H4 (cell line): ENCODE measurements around the gene MTIF3. TPM values are rescaled to one million over a fixed set of nuclear protein-coding genes. Genes with fewer than 3 reads are reported as not detected.
A peak's percentile ranks its signal among the peaks of the same experiment; 100 is the strongest.

Experiments used
- DNase-seq: peaks from one replicate; pipeline ENCODE4 v3.0.0-alpha.2; 2015; ENCODE audit warnings: low spot score
- total RNA-seq: library from RNA; depleted of rRNA; stranded (reverse); fragments of >200 nt; shearing (Covaris generic); gene quantifications from 2 replicates; pipeline ENCODE4 v1.2.3, GENCODE V29; 2014; rRNA removed

The MTIF3 gene, protein sequence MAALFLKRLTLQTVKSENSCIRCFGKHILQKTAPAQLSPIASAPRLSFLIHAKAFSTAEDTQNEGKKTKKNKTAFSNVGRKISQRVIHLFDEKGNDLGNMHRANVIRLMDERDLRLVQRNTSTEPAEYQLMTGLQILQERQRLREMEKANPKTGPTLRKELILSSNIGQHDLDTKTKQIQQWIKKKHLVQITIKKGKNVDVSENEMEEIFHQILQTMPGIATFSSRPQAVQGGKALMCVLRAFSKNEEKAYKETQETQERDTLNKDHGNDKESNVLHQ
- total RNA-seq = 53.3 and 63.0 TPM in 2 replicates

DNA sequence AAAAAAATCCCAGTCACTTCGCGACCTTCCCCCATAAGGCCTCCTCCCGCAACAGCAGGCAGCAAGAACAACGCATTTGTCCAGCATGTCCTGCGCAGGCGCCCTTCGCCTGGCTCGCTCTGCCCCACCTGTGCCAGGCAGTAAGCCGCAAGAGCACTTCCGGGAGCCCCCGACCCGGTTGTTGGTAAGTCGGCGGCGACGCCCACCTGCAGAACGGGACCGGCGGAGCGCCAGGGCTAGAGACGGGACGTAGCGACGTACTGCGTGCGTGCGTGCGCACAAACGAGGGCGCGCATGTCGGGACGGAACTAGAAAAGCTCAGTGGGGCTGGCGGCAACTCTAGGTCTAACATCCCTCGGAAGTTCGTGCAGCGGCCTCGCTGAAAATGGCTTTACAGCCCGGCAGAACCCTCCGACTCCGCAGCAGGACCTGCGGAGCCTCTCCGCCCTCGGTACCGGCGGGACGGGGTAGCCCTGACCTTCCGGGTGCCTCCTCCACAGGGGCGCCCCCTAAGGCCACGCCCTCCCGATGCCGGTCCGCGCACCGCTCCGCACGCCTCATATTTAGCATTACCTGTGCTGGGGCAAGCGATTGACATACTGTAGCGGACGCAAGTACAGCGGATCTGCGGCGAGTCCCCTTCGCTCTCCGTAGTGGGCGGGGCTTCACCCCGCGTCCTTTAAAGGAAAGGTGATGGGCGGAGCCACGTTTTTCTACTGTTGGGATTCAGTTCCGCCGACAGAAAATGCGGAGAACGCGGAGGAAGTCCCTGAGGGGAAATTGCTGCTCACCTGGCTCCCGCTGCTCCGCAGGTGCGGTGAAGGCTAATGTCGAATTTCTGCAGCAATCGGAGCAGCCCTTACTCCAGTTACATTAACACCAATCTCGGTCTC is at the start of gene MTIF3:
MTIF3 (minus strand) TSS at position 629 of the 893 bp plus-strand sequence. CDS start 10,116 bp downstream, outside the sequence.
- DNase-seq = peak; percentile 88

DNA sequence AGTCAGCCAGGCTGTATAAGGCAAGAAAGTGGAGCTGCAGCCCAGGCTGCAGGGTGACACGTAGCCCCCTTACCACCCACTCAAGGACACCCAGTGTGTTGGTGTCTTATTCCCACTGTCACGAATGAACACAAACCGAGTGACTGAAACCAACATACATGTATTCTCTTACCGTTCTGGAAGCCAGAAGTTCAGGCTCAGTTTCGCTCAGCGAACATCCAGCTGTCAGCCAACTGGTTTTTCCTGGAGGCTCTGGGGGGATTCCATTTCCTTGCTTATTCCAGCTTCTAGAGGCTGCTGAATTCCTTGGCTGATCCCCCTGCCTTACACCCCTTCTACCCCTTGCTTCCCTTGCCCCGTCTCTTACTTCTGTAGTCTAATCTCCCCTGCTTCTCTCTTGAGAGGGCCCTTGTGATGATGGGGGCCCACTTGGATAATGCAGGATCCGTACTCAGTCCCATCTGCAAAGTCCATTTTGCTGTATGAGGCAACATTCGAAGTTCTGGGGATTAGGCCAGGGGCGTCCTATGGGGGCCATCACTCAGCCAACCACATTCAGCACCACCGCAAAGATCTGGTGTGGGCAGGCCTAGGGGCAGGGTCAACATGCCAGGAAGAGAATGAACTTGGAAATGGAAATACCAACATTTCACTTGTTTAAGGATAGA is 47.3 kb upstream of the MTIF3 start:
- DNase-seq = no peak

DNA sequence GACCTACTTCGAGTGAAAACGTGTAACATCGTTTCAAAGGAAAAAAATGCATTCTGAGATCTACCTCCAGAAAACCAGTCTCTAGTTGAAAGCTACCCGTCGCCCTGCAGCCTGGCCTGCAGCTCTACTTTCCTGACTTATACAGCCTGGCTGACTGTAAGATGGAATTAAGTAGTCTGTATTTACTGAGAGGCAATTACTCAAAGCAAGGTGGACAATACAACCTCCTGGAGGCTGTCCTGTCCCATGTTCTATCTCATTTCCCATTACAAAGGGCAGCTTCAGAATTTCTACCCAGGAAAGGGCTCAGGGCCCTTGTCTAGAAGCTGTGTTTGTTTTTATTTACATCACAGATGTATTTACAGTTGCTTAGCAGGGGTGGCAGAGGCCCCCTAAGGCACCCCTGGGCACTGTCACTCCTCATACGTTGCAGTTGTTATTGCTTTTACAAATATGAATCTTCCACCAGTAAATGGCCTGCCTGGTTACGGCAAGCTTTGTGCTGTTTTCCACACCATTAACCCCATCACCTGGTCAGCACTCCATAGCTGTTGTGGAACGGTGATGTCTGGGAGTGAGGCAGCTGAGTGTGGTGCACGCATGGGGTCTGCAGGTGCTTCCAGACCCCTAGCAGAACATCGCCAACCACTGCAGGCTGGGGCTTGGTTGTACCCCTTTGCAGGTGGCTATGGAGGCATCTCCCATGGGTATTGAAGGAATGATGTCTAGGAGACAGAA is 46.3 kb upstream of the MTIF3 start:
- no peak for DNase-seq

DNA sequence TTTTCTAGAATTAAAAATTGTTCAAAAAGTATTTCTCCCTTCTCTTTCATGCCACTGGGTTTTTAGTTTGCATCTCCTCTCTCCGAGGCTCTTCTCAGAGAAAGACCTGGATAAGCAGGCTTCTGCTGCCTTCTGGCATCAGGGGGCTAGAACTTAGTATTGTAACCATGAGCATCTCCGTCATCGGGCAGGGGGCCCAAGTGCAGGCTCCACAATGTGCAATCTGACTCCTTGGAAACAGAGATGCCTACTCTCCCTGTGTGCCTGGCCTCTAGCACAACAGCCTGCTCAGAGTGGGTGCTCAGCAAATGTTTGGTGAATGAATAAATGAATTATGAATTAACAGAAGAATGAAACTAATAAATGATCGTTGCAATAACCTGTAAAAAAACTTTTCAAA is 45.6 kb upstream of the MTIF3 start:
- no peak for DNase-seq

DNA sequence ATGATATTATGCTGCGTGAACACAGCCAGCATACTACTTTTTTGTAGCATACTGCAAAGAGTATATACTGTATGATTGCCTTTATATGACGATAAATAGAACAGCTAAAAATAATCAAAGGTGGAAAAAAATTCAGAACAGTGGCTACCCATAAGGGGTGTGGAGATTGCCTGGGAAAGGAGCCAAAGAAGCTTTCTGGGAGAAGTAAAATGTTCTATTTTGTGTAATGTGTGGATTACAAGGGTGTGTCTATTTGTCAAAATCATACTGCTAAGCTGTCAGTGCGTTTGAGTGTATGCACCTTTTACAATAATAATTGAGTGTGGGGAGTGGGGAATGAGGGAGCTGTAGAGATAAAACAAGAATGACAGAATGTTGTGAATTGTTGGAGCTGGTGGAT is 45.2 kb upstream of the MTIF3 start:
- DNase-seq = no peak

DNA sequence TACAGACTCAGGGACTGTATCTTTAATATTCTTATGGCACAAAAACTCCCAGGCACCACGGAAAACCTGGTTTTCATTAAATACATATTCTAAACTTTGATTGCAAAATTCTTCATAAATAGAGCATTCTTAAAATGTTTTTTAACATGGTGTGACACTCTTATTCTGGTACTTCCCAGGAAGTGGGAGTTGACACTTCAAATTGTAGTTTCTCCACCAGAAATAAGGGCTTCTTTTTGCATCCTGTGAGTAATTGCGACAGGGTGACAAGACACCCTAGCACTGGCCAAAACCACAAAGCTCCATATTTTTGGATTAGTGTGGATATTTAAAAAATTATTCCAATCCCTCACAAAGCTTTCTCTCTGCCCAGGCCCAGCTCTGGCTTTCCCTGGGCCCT is 43.6 kb upstream of the MTIF3 start:
- DNase-seq = no peak

DNA sequence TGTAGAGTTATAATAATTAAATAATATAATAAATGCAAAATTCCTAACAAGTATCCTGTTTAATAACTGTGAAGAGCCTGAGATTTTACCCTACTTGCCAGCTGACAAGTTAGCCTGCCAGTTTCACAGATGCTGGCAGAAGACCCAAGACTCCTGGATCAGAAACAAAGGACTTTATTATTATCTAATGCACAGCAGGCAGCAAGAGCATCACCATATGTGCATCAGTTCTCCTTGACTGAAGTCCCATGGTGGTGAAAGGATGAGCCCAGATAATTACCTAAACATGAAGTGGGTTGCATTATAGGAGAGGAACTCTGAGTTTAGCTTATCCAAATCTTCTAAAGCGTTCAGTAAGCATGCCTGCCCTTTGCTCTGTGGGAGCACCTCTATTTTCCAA is 39.1 kb upstream of the MTIF3 start:
- DNase-seq = no peak

DNA sequence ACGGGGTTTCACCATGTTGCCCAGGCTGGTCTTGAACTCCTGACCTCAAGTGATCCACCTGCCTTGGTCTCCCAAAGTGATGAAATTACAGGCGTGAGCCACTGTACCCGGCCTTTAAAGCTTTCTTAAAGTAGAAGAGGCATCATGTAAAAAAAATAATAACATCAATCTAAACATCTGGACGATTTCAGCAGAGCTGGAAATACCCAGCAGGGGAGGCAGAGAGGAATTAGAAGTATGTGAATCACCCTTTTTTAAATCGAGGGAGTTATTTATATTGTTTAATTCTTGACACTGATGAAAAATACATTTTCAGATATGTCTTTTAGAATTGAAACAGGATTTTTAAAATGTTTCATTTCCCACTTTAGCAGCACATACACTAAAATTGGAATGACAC is 37.4 kb upstream of the MTIF3 start:
- DNase-seq = no peak

DNA sequence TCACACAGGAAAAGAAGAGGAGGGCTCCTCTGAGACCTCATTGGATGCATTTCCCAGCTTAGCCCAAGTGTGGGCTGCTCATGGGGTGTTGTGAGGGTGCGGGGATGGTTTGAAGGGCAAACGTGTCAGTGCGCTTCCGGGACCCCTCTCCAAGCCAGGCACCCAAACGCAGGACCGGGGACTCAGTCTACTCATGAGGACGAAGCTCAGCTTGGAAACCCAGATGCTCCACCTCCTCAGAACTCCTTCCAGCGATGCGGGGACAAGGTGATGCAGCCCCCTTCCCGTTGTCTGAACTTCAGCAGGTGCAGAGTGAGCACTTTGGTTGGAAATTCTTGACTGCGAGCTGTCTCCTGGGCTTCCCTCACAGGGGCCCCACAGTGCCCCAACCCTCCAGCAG is 33.1 kb upstream of the MTIF3 start:
- DNase-seq = no peak

DNA sequence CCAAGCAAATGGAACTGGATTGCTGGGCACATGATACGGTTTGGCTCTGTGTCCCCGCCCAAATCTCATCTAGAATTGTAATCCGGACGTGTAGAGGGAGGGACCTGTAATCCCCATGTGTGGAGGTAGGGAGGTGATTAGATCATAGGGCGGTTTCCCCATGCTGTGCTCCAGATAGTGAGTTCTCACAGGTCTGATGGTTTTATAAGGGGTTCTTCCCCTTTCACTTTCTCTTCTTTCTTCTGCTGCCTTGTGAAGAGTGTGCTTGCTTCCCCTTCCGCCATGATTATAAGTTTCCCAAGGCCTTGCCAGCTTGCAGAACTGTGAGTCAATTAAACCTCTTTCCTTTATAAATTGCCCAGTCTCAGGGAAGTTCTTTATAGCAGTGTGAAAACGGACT is 32.6 kb upstream of the MTIF3 start:
- DNase-seq = no peak

DNA sequence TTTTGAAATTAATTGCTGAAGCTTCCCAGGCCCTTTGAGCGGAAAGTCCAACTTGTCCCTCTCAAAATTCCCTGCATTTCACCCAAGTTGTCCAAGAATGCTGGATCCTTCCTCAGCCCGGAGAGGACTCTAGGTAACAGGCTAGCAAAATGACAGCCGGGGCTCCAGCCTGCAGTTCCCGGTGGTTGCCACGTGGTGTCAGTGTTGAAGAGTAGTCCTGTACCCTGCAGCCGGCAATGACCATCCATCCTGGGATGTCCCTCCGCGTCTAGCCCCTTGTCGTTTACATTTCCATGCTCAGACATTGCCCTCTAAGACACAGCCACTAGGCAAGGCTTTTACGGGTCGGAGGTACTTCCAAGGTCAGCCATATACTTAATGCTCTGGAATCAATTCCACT is 31.4 kb upstream of the MTIF3 start:
- DNase-seq = no peak

DNA sequence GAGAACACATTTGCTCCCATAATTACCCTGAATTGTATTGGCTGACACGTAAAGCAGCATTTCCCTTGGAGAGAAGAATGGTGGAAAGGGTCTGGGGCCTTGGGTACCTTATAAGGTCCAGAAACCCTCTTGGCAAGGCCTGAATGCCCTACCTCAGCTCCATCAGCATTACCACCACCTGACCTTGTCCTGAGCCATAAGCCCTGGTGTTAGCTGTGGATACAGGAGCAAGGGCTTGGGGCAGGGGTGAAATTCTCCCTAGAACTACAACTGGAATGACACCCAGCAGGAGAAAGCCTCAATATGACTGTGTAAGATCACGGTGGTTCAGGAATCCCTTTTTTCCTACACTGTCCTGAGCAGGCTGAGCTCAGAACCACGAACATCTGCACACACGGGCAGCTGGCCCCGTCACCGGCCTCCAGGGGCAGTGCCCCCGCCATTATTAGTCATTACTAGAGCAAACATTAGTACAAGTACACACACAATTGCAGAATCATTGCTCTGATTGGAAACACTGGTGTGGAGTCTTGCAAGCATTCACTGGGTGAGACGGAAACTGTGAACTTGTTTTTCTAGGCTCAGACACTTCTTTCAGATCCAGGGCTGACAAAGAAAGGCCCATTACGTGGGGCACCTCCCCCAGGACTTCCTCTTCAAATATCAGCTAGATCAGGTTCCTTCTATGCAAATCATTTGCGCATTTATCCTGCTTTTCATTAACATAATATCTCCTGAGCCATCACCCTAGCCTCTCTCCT is 26.8 kb upstream of the MTIF3 start:
- DNase-seq = no peak

DNA sequence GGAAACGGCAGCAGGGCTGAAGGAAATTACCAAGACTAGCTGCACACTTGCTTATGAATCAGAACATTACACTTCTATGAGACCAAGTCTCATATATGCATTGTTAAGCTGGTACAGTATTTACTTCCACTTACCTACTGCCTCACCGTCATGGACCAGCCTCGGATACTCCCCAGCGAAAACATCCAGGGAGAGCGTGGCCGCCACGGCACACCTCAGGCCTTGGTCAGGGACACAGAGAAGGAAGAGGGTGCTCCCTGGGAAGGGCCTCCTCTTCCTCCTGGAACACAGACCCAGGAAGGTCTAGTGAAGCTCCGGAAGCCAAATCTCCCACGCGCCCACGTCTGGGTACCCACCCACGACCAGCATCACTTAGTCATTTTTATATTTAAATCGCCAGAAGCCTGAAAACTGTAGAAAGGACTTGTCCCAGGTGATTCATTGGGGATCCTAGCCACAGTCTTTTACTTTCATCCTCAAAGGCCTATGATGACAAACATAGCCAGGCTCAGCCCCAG is 24.4 kb upstream of the MTIF3 start:
- DNase-seq = no peak

DNA sequence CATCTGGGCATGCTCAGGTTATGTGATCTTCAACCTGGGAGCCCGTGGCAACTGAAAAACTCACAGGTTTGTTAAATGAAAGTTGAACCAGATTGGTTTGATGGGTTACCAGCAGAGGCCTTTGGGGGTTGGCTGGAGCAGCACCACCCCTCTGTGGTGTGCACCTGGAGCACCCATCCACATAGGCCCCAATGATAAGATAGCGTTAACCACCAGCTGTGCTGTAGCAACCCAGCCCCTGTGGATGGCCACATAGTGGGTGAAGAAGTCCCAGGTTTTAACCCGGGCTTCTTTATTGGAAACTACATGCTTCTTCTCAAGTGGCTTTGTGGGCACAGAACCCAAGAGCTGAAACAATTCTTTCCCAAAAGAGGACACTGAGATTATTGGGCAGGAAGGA is 22.6 kb upstream of the MTIF3 start:
- DNase-seq = no peak

DNA sequence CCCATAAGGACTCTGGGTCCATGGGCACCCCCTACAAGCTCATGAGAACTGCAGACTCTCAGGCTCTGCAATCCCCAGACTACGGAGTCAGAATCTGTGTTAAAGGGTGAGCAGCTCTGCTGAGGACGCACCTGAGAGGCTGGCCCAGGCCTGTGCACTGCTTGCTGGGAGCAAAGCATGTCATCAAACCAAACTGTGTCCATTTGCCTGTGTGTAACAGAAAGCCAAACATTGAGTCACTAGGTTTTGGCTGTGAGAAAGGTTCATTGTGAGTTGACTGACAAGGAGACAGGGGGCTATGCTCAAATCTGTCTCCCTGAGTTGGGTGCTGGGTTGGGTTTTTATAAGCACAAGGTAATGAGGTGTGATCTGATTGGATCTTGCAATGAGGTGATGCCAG is 22.1 kb upstream of the MTIF3 start:
- no peak for DNase-seq

DNA sequence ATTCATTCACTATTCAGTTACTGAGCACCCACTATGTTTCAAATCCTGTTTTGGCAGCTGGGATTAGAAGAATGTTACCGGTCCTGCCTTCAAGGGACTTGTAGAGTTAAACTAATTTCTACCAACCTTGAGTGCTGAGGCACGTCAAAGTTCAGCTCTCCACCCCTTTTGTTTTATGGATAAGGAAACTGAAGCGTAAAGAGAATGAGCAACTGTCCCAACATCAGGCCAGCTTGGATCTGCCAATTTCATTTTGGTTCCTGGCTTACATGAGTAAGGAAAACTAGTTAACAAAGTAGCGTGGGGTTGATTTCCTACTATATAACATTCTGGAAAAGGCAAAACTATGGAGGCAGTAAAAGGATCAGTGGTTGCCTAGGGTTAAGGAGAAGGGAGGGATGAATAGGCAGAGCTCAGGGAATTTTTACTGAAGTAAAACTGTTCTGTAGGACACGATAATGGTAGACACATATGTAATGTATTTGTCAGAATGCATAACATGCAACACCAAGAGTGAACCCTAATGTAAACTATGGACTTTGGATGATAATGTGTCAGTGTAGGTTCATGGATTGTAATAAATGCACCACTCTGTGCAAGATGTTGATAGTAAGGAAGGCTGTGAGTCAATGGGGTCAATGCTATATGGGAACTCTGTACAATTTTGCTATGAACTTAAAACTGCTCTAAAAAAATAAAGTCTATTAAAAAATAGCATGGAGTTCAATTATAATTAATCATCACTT is 19.9 kb upstream of the MTIF3 start:
- DNase-seq = no peak

DNA sequence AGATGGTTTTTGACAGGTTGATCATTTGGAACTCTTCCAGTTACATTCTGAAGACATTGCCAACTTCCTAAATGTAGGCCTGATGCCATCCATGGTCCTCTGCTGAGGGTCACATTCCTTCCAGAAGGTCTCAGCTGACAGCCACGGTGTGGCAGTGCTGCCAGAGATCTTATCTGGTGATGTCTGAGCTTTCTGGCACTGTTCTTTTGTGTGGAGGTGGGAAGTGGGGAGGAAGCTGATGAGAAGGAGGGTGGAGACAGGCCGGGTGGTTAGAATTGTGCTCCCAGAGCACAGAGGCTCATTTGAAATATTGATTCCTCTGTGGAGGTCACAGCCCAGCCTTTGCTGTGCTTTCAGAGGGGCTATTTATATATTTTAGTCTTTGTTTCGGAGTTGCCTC is 16.1 kb upstream of the MTIF3 start:
- DNase-seq = no peak

DNA sequence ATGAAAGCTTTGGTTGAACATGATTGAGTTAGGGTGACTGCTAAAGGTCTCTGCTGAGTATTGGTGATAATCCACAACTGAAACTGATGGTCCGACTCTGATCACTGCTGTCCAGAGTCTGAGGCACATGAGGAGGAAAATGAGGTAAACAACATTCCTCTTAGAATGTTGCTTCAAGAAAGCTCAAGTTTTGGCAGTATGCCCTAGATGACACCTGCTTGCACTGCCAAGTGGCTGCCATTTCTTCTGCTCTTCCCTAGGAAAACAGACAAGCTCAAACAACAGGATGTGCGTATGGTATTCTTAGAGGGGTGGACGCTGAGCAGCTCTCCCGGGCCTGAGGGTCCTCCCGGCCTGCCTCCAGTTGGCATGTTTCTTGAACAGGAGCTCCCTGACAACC is 15.2 kb upstream of the MTIF3 start:
- DNase-seq = no peak

DNA sequence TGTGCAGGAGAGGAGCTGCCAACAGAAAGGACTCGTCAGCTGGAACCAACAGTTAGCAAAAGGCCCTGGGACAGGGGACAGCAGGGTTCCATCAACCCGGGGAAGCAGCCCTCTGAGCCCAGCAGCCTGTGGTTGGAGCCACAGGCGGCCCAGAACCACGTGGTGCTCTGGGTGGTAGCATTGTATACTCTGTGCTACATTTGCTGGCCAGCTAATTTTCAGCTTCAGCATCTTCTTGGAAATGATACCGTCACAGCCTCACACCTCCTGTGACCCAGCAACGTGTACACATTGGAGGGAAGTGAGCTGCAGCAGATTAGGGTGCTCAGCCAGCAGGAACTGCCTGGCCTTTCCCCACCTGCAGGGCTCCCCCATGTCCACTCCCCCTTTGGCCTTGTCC is 13.1 kb upstream of the MTIF3 start:
- DNase-seq = no peak

DNA sequence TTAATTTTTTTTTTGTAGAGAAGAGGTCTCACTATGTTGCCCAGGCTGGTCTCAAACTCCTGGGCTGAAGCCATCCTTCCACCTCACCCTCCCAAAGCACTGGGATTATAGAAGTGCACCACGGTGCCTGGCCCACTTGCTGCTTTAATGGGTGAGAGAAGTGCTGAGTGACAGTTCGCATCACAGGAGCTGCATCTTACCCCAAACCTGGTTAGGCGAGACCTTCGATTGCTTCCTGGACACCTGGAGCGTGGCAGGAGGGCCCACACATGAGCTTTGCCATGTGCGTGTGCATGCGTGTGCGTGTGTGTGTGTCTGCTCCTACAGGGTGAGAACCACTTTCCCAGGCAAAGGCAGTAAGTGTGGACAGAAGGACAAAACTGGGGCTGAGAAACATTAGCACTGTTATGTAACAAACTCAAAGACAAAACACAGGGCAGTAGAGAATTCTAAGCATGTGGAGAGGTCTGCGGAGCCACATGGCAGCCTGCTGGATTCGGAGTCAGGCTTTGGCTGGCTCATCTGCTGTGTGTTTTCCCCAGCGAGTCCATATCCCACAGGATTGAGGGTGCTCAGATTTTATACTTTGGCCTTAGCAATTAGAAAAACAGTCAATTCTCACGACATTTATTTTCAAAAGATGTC is 11.7 kb upstream of the MTIF3 start:
- no peak for DNase-seq
